H1 (cell line): ENCODE measurements around the gene PCIF1. TPM values are rescaled to one million over a fixed set of nuclear protein-coding genes. Genes with fewer than 3 reads are reported as not detected.

Experiments
- BCL11A ChIP-seq, 2 experiments: IDR thresholded peaks; one replicate each; pipeline ENCODE4 v1.6.1; 2011; ENCODE audit warnings: low read depth in 2 of 2, low read length in 2 of 2, mild to moderate bottlenecking in 2 of 2
- CHD1 ChIP-seq: IDR thresholded peaks from 2 replicates; pipeline ENCODE4 v1.6.1; 2012; ENCODE audit warnings: low read depth, low read length, improper control_type of control experiment
- POLR2AphosphoS5 ChIP-seq: IDR thresholded peaks from 2 replicates; pipeline ENCODE4 v1.6.1; 2011; ENCODE audit warnings: low read depth, low read length
- RBBP5 ChIP-seq: IDR thresholded peaks from 2 replicates; pipeline ENCODE4 v1.7.1; 2012; ENCODE audit warnings: low read depth, mild to moderate bottlenecking, inconsistent platforms, low read length, moderate library complexity, borderline replicate concordance
- RXRA ChIP-seq: IDR thresholded peaks from 2 replicates; pipeline ENCODE4 v1.6.1; 2011; ENCODE audit warnings: low read depth, mild to moderate bottlenecking, low read length, moderate library complexity; ENCODE audit not compliant: insufficient read depth
- SP1 ChIP-seq: IDR thresholded peaks from 2 replicates; pipeline ENCODE4 v1.6.1; 2011; ENCODE audit warnings: low read depth, low read length
- YY1 ChIP-seq: IDR thresholded peaks from 2 replicates; pipeline ENCODE4 v1.6.1; 2011; ENCODE audit warnings: low read depth, mild to moderate bottlenecking, low read length
- polyA plus RNA-seq, 7 experiments: library from polyadenylated mRNA; depleted of rRNA in 3 of 7; stranded (reverse) in 5 of 7; unstranded in 2 of 7; fragments of >200 nt in 5 of 7; fragments of 200-250 nt in 2 of 7; gene quantifications; 1 replicate in 5 of 7; 2 replicates in 1 of 7; 4 replicates in 1 of 7; pipeline versions ENCODE4 v1.2.1 to v1.2.3, GENCODE V29; 2011 to 2013; ENCODE audit warnings: missing spikeins in 2 of 7, mixed read lengths in 2 of 7
- total RNA-seq: library from RNA; stranded (reverse); fragmentation: NEBNext Ultra II Directional; extraction: Animal tissue kit (Norgen Biotek cat#: 25700); gene quantifications from 2 replicates; pipeline ENCODE4 v1.2.1, GENCODE V29; 2021
- TF ChIP-seq, protein P1 (sequence below), 3 experiments: IDR thresholded peaks; 1 replicate in 2 of 3; 2 replicates in 1 of 3; pipeline versions ENCODE4 v1.5.1 to v1.6.1; 2011; ENCODE audit warnings: low read length in 3 of 3, mild to moderate bottlenecking in 3 of 3, inconsistent platforms in 2 of 3, low read depth in 1 of 3, moderate library complexity in 1 of 3; ENCODE audit not compliant: insufficient read depth in 1 of 3; ENCODE audit errors: control extremely low read depth in 1 of 3
- TF ChIP-seq, protein P2 (sequence below): IDR thresholded peaks from 2 replicates; pipeline ENCODE4 v1.6.1; 2012; ENCODE audit warnings: low read length, inconsistent platforms

Gene PCIF1
- total and polyA plus RNA-seq, 2 of the 8 experiments (the other 6 are each of a cell fraction or from before 2014, with no cell fraction given) = 30.3 to 30.6 TPM

DNA sequence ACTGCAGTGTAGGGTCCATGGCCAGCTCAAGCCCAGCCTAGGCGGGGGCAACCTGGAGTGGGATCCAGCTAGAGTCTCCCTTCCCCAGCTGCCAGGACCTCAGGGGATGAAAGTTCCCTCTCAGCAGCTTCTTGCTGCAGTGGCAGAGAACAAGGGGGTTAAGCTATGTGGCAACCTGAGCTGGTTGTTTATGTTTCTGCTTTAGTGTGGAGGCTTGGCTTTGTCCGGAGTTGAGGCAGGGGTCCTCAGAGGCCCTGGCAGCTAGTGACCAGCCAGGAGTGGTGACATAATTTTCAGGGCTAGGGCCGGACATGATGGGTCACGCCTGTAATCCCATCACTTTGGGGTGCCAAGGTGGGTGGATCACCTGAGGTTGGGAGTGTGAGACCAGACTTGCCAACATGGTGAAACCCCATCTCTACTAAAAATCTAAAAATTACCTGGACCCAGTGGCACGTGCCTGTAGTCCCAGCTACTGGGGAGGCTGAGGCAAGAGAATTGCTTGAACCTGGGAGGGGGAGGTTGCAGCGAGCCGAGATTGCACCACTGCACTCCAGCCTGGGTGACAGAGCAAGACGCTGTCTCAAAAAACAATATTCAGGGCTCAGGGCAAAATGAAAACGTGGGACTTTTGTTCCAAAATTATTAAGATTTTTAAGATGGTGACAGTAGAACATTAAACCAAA, 8.5 kb upstream of the PCIF1 start (continued):
- TF ChIP-seq, protein P1, sequence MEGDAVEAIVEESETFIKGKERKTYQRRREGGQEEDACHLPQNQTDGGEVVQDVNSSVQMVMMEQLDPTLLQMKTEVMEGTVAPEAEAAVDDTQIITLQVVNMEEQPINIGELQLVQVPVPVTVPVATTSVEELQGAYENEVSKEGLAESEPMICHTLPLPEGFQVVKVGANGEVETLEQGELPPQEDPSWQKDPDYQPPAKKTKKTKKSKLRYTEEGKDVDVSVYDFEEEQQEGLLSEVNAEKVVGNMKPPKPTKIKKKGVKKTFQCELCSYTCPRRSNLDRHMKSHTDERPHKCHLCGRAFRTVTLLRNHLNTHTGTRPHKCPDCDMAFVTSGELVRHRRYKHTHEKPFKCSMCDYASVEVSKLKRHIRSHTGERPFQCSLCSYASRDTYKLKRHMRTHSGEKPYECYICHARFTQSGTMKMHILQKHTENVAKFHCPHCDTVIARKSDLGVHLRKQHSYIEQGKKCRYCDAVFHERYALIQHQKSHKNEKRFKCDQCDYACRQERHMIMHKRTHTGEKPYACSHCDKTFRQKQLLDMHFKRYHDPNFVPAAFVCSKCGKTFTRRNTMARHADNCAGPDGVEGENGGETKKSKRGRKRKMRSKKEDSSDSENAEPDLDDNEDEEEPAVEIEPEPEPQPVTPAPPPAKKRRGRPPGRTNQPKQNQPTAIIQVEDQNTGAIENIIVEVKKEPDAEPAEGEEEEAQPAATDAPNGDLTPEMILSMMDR (IDR thresholded peaks at IDR 0.05; ENCODE audit: control extremely low read depth in 1 of 3, insufficient read depth in 1 of 3, low read depth in 1 of 3, low read length in 3 of 3) = no peak
- TF ChIP-seq POLR2AphosphoS5 = no peak
- TF ChIP-seq BCL11A (IDR thresholded peaks at IDR 0.05; ENCODE audit: low read depth in 2 of 2, low read length in 2 of 2) = no peak
- TF ChIP-seq, protein P2, sequence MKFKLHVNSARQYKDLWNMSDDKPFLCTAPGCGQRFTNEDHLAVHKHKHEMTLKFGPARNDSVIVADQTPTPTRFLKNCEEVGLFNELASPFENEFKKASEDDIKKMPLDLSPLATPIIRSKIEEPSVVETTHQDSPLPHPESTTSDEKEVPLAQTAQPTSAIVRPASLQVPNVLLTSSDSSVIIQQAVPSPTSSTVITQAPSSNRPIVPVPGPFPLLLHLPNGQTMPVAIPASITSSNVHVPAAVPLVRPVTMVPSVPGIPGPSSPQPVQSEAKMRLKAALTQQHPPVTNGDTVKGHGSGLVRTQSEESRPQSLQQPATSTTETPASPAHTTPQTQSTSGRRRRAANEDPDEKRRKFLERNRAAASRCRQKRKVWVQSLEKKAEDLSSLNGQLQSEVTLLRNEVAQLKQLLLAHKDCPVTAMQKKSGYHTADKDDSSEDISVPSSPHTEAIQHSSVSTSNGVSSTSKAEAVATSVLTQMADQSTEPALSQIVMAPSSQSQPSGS = no peak
- TF ChIP-seq SP1 = no peak
- TF ChIP-seq RBBP5 = no peak
- no peak for TF ChIP-seq YY1
- no peak for TF ChIP-seq CHD1
- no peak for TF ChIP-seq RXRA
